ENCODE measurements around the gene ARMH3.

ARMH3 gene

GRCh38 chr10:101797403-101798059, 258.4 kb downstream of the ARMH3 start:
- DNase-seq (ENCODE audit: low spot score) (no peak), FAIRE-seq (no peak)
